Right forelimb (tissue), 1 donor: ENCODE measurements around the gene RECQL5.

ENCODE experiments used
- DNase-seq: peaks from one replicate; pipeline ENCODE4 v3.0.0-alpha.2; 2018

Gene RECQL5

DNA sequence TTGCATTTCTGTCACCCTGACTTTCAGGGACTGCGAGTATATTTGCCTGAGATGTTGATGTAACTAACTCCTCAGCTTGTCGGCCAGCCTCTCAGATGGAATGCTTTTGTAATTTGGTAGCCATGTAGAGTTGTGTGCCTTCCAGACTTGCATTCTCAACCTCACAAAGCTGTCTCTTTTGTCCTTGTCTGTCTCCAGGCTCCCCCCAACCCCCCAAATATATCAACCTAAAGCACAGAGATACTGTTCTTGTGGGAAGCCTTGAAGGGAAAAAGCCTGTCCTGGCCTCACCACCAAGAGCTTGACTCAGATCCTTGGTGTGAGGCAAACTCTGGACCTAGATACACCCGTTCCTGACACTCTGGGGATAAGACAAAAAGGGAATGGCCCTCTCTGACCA lies 18.5 kb upstream of the RECQL5 start:
- no peak for DNase-seq

DNA sequence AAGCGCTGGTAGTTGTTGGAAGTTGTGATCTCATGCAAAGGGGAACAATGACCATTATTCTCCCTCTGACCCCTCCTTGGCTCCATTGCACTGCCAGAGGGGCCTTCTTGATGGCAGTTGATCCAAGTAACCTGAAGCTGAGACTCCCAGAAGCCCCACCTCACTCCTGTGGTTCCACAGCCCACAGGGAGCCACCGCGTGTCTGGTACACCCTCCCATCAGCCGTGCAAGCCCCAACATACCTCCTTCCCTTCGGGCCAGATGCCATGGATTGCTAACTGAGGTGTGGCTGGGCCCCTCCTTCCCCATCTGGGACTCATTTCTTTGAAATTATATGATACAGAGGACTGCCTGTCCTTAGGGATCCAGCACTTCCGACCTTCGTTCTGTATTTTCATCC lies 18.0 kb upstream of the RECQL5 start:
- no peak for DNase-seq

DNA sequence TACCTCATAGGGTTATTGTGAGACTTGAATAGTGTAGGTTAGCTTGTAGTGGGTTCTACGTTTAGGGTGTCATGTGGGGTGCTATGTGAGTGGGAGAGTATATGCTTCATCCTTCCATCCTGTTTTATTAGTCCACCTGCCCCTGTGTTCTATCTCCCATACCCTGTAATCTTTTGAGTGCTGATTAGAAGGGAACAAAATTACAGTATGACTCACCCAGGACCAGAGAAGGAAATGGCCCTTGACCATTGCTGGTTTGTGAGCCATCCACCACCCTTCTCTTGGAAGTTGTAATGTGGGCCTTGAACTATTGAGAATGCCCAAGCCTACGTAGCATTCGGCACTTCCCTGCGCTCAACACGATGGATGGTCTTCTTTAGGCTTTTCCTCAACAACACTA lies 17.3 kb upstream of the RECQL5 start:
- DNase-seq: no peak

DNA sequence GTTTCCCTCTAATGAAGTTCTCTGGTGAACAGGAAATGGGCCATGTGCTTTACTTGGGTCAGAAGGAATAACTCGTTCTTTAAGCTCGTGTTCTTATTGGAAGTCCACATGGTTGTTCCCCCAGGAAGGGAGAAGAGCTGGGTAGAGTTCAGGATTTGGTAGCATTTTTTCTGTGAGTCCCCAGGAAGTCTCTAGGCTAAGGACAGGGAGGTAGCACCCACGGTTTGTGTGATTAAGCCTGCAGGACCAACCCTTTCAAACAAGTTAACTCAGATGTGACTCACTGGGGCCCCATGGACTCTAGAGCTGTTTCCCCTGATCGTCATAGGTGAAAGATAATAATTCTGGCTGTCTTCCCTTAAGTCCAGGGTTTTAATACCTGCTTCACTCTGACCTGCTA lies 16.6 kb upstream of the RECQL5 start:
- no peak for DNase-seq

DNA sequence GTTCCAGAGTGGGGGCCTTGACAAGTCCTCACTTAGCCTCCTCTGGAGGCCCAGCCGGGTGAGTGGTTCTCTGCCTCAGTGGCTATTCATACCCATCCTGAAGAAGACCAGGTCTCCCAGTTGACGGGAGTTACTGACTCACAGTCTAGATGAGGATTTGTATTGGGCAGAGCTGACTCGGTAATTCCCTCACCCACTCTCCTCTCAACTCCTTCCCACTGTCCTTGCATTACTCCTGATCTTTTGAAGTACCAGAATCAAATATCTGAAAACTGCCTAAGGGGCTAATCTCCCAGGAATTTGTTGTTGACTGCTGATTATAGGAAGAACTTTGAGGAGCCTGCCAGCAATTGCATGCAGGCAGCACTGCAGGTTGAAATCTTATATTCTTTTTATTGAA lies 14.3 kb upstream of the RECQL5 start:
- DNase-seq: no peak

- DNase-seq: no peak
Measured at GRCh38 chr17:75680431-75680830, 13.5 kb upstream of the RECQL5 start.

DNA sequence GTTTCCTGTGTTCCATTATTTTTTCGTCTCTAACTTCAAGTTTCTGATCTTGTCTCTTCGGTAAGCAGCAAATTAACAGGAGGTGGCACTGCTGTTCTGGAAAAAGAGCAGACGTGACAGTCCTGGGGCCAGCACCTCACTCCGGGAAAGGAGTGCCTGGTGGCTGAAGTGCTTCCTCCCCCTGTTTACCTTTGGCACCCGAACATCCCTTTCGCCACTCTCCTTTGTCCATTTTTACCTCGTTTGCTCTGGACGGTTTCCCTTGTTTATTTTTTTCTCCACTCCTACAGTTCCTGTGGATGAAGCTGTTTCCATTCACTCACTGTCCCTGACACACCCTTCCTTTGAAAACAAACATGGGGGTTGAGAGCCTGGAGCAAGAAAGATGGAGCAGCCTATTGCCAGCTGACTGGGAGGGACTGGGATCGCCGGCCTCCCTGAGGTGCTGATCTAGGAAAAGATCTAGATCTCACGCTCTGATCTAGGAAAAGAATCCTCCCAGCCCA lies 12.8 kb upstream of the RECQL5 start:
- no peak for DNase-seq

DNA sequence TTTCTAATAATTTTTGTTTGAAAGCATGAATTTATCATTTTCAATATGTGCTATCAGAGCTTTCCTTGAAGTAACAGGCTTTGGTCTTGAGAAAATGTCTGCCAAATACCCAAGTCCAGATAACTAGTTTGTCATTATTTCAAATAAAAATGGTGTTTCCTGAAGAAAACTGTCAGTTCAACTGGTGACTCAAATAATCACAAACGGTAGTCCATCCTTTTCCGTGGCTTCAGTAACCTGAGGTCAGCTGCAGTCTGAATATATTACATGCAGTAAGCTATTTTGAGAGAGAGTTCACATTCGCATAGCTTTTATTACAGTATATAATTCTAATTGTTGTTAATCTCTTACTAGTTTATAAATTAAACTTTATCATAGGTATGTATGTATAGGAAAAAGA lies 9.5 kb upstream of the RECQL5 start:
- DNase-seq: no peak

- no peak for DNase-seq
Measured at GRCh38 chr17:75673487-75673886, 6.5 kb upstream of the RECQL5 start.

DNA sequence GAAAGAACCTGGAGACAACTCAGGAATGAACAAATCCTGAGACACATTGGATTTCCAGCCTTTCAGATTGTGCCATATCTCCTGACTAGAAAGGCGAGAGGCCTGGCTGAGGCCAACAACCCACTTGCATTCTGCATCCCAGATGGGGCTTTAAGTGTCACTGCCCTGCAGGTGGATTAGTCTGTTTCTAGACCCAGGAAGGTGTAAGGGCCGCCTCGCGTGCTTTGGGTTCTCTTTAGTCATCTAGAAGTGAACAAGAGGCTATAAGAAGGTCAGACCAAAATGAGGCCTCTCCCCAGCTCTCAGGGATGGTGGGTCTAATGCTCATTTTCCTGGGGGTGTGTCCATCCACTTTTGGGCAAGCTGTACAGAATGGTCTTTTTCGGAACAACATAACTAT lies 5.1 kb upstream of the RECQL5 start:
- DNase-seq: no peak

- no peak for DNase-seq
Measured at GRCh38 chr17:75670868-75671267, 3.9 kb upstream of the RECQL5 start.

- no peak for DNase-seq
Measured at GRCh38 chr17:75668489-75668888, 1.5 kb upstream of the RECQL5 start.

- no peak for DNase-seq
Measured at GRCh38 chr17:75667825-75668224, 871 bp upstream of the RECQL5 start.

DNA sequence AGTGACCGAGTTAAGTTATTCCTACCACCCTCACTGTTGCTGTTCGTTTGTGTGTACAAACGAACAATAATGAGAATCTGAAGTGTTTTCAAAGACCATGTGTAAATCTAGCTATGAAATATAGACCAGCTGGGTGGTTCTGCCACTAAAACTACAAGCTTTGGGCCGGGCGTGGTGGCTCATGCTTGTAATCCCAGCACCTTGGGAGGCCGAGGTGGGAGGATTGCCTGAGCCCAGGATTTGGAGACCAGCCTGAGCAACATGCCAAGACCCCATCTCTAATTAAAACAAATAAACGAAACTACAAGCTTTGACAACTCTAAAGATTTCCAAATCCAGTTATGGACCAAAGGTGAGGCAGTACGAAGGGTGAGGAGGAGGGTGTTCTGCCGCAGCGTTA lies 973 bp downstream of the RECQL5 start:
- no peak for DNase-seq

DNA sequence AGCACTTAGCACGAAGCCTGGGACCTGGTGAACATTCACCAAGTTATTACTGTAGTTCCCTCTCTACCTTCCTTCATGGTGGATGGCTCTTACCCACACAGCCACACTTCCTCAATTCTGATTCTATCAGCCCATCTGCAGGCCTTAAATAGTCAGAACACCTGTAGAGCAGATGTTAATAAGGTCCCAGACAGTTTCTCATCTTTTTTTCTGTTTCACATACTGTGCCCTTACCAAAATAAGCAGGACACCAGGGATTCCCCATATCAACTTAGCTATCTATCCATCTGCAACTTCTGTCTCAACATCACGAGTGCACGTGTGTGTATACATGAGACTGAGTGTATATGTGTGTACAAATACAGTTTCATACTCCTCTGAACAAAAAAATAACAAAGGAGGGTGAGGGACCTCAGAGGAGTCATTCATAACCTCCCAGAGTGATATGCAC lies 2.8 kb downstream of the RECQL5 start:
- no peak for DNase-seq

DNA sequence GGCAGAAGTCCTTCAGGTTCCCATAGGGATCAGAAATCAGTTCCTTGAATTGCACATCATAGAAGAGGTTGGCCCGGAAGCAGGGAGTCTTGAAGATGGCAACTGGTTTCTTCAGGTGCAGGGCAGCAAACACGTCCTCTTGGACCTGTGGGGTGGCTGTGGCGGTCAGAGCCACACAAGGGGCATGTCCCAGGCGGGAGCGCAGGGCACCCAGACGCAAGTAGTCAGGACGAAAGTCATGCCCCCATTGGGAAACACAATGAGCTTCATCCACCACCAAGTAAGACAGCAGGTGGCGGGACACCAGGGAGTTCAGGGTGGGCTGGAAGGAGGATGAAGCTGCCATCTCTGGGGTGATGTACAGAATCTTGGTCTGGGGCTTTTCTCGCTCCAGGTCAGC lies 4.4 kb downstream of the RECQL5 start:
- no peak for DNase-seq

DNA sequence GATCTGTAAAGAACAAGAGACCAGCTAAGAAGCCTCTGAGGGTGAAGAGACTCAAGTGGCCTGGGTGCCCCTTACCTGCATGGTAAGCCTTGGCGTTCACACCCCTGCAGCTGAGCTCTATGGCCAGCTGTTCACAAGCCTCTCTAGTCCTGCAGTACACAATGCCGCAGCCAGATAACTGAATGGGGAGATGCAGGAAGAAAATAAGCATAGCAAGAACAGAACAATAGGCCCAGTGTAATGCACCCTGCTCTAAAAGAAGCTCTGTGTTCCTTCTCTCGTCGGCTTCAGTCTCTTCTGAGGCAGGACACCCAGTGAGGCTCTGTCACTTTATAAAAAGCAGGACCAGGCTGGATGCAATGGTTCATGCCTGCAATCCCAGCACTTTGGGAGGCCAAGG lies 5.4 kb downstream of the RECQL5 start:
- no peak for DNase-seq

- DNase-seq: no peak
Measured at GRCh38 chr17:75658237-75658636, 8.7 kb downstream of the RECQL5 start.

DNA sequence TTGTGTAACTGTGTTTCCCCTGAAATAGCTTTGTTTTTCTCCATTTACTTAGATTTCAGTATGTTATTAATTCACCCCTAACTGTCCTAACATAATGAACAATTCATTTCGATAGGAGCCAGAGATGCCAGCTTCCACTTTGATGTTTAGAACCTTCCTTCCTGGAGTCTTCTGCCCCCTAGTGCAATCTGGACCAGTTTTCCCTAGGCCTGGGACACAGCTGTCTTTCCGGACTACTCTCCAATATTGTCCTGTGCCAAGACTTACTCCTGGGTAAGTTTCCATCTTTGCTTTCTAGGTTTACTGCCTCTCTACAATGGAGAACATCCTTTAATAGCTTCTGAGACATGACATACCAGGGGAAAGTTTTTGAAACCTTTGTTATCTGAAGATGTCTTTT lies 12.8 kb downstream of the RECQL5 start:
- no peak for DNase-seq

DNA sequence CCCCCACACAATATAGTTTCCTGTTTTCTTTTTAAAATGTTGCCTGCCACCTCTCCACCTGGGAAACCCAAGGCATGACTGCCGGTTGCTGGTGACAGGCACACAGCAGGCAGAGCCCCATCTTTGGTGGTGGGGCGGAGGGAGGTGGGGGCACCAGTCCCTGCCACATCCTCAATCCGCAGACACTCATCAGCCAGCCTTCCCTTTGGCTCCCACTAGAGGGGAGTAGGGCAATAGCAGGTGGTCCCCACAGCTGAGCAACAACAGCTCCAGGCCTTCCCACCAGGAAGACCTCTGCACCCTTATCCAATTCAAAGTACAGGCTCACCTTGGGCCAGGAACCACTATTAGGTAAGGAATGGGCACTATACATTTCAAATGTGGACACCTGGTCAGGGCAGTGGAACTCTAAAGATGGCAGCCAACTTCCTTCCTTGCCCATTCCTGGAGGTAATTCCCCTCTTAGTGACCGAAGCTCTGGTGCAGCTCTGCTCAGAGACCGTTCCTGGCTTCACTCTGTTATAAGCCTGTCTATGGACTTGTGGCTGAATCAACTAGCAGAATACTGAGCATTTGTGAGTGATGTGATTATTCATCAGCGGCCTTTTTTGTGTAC lies 13.9 kb downstream of the RECQL5 start:
- DNase-seq: no peak

DNA sequence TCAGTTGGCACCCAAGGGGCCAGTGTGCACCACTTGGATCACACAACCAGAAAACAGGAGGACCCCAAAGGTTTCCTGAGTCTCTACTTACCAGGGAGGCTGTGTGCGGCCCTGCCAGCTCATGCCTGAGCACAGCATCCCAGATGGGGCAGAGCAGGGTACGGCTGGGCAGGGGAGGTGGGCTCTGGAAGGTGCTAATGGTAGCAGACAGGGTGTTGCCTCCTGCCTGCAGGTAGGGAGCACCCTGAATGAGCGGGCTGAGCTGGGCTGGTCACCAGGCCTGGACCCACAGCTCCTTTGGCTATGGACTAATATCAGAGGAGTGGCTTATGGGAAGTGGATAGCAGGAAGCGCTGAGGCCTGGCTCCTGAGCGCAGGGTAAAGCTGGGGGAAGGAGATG lies 14.6 kb downstream of the RECQL5 start:
- DNase-seq: no peak

DNA sequence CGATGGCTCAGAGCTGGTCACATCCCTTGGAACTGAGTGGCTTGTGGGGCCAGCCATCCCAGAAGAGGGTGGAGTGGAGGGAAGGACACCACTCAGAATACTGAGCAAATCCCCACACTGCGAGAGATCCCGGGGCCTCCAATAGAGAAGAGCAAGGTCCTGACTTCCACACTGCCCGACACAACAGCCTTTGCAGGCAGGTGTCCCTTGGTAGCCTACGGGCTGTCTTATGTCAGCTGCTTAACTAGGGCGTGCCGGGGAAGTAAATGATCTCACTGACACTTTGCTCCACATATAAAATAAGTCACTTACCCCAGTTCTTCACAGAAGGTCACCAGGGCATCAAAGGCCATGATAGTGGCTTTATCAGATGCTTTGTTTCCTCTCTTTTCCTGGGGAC lies 16.1 kb downstream of the RECQL5 start:
- DNase-seq: no peak

DNA sequence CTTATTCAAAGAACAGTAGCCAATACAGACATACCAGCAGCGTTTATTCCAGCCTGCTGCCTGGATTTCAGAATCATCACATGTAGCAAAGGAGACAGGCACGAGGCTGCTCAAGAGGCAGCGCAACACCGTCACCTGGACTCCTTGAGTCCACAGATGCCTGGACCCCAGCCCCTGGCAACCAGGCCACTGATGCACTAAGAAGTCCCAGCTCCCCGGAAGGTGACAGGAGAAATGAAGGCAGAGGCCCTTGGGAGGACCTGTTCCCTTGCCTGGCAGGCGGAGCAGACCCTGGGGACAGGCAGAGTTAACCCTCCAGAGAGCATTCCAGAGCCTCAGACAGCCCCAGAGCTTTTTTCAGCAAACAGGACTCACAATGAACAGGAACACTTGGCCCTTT lies 17.3 kb downstream of the RECQL5 start:
- DNase-seq: no peak

GRCh38 chr17:75647921-75648320 lies 19.0 kb downstream of the RECQL5 start:
- DNase-seq: no peak

DNA sequence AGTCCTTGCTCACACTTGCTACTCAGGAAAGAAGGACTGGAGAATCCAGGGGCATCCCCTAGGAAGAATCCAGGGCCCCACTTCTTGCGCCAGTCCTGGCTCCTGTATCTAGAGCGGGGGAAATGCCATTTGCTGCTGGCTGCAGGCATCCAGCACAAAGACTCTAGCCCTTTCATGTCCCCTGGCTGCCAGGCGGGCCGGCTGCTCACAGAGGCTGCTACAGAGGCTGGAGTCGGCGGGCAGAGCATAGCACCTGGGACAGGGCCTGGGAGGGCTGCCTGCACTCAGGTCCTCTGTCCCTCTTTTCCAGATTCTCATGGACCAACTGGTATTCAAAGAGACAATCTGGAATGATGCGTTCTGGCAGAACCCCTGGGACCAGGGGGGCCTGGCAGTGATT lies 19.9 kb downstream of the RECQL5 start:
- DNase-seq: no peak

- no peak for DNase-seq
Measured at GRCh38 chr17:75646638-75646992, 20.3 kb downstream of the RECQL5 start.
